ENCODE data around the gene CTNNA3. TPM values are rescaled to one million over a fixed set of nuclear protein-coding genes. Genes with fewer than 3 reads are reported as not detected.

The CTNNA3 gene
- total and polyA plus RNA-seq, 12 donors = 2.0 to 213 (median 171) TPM

DNA sequence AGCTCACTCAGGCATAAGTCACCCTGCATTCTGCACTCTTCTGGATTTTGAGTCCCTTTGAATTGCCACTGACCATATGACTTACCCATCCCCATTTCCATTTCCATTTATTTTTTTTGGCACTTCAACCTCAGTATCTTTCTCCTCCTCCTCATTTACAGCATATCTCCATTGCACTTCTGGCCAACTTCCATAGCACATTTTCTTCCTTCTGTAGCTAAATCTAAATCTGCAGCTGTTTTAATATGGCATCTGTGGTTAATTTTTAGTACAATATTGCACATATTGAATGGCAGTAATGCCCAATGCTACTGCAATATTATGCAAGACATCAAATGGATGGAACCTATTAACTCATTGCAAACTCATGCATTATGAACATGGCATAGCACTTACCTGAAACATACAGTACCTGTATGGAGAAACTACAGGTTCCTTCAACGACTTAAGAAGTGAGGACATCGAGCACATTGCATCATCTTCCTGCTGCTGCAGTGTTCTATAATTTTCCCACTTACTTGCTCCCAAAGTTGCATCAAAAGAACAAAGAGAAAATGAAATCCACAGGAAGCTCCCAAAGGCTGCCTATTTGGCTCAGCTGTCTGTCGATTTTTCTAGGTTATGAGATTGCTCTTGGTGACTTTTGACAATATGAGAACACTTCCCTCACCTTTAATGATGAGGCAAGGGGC is 714.5 kb downstream of the CTNNA3 start:
- TF ChIP-seq, protein P1, sequence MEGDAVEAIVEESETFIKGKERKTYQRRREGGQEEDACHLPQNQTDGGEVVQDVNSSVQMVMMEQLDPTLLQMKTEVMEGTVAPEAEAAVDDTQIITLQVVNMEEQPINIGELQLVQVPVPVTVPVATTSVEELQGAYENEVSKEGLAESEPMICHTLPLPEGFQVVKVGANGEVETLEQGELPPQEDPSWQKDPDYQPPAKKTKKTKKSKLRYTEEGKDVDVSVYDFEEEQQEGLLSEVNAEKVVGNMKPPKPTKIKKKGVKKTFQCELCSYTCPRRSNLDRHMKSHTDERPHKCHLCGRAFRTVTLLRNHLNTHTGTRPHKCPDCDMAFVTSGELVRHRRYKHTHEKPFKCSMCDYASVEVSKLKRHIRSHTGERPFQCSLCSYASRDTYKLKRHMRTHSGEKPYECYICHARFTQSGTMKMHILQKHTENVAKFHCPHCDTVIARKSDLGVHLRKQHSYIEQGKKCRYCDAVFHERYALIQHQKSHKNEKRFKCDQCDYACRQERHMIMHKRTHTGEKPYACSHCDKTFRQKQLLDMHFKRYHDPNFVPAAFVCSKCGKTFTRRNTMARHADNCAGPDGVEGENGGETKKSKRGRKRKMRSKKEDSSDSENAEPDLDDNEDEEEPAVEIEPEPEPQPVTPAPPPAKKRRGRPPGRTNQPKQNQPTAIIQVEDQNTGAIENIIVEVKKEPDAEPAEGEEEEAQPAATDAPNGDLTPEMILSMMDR (IDR thresholded peaks at IDR 0.05) = no peak
- Histone ChIP-seq H3K9me3 (no peaks in the 10 kb centered on the region), H3K36me3 (no peaks in the 10 kb centered on the region), H3K27ac (no peak overlapping the region), H3K4me3 (no peak overlapping the region), H3K27me3 (no peaks in the 10 kb centered on the region), H3K4me1 (no peaks in the 10 kb centered on the region)
- no peak for DNase-seq
- no peak for ATAC-seq
- intact Hi-C loops (cut with DNase I) = no loop called here
- WGBS, 2 donors = 71 to 85% methylated on average over 3 of the region's 3 CpGs

DNA sequence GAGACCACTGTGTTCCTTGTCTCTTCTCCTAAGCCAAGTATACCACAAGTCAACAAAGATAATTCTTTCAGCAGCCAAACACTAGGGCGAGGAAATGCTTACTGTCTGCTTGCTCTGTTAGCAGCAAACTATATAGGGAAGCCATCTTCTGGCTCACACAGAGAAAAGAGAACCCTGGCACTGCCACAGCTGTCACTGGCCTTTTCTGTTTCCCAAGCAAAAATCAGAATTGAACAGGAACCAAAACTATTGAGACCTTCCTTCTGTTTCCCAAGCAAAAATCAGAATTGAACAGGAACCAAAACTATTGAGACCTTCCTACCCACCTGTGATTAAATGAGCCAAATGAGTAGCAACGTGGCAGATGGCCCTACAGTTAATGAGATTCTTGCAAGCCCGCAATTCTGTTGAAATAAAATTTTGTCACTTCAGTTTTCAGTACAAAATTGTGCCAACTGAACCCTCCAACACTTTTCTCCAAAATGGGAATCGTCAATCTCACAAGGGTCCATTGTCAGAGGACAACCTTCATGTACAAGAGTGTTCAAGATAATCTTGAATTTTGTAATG is 715.7 kb downstream of the CTNNA3 start:
- 85% methylated on average over 4 of the region's 4 CpGs for WGBS, 2 donors
- H3K9me3 ChIP-seq = no peaks in the 10 kb centered on the region
- H3K27me3 ChIP-seq = no peaks in the 10 kb centered on the region
- ATAC-seq (no peak), DNase-seq (no peak)
- H3K4me1 ChIP-seq = no peaks in the 10 kb centered on the region
- H3K36me3 ChIP-seq = no peaks in the 10 kb centered on the region
- no peak overlapping the region for H3K4me3 ChIP-seq
- no peak overlapping the region for H3K27ac ChIP-seq
- TF ChIP-seq, protein P1 (IDR thresholded peaks at IDR 0.05) = no peak
- intact Hi-C loops (cut with DNase I) = no loop called here

DNA sequence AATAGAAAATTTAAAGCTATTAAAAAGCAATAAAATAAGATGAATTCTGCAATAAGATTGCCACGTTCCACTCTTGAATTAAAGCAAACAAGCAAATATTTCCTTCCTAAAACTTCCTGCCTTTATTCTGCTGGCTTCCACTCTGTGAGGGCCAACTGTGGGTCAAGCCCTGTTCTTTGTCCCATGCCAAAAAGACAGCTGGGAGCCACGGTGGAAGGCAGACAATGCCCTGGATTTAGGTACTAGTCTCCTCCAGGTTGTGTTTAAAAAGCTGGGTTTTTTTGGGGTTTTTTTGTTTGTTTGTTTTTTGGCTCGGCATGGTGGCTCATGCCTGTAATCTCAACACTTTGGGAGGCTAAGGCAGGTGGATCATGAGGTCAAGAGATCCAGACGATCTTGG is 731.0 kb downstream of the CTNNA3 start:
- Histone ChIP-seq H3K27me3 (no peaks in the 10 kb centered on the region), H3K9me3 (no peaks in the 10 kb centered on the region), H3K4me1 (peaks cover 0 to under 1% (median 0%) of the 10 kb centered on the region in 9 donors), H3K27ac (no peak overlapping the region), H3K4me3 (no peak overlapping the region), H3K36me3 (no peaks in the 10 kb centered on the region)
- WGBS, 2 donors = 56 to 60% methylated on average over 4 of the region's 4 CpGs
- DNase-seq (no peak), ATAC-seq (no peak)
- intact Hi-C loops (cut with DNase I) = no loop called here
- TF ChIP-seq, protein P1 (IDR thresholded peaks at IDR 0.05) = no peak

DNA sequence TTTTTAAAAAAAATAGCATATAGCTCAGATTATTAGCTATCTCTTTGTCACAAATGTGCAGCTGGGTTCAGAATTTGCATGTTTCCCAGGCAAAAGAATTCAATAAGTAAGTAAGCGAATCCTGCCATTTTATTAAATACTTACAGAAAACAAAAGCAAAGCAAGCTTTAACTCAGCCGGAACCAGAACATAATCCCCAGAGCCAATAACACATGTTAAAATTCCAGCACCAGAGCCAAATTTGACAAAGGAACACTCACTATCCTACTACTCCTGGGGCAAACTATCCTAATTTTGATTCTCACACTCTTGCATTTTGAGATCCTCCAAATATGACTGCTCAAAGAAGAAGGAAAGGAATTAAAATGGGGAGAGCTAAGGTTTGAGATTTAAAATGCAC is 737.5 kb downstream of the CTNNA3 start:
- intact Hi-C loops (cut with DNase I) = loop anchor here in 2 of 10 donors (10.0 kb wide), 2 partner anchors 556 to 566 kb away; no protein-coding TSS in a partner anchor
- Histone ChIP-seq H3K4me3 (peak overlapping the region in 5 of 10 donors; percentile 20 to 31 (median 25)), H3K36me3 (no peaks in the 10 kb centered on the region), H3K27ac (peak overlapping the region in 2 of 10 donors; percentile 30 to 41), H3K27me3 (no peaks in the 10 kb centered on the region), H3K4me1 (peaks cover 0 to 19% (median 5%) of the 10 kb centered on the region in 9 donors), H3K9me3 (no peaks in the 10 kb centered on the region)
- WGBS, 2 donors = 44 to 45% methylated on average over 2 of the region's 2 CpGs
- DNase-seq (no peak), ATAC-seq (peak in 1 of 8 donors; percentile 37)
- TF ChIP-seq, protein P1 (IDR thresholded peaks at IDR 0.05) = no peak
